ENCODE measurements around the gene ANXA3.
"Not testable (repeated sequence)": the region's sequence is repeated elsewhere in the genome, so short reads cannot be mapped to it uniquely, and the experiment has no call there.

ANXA3 gene

DNA sequence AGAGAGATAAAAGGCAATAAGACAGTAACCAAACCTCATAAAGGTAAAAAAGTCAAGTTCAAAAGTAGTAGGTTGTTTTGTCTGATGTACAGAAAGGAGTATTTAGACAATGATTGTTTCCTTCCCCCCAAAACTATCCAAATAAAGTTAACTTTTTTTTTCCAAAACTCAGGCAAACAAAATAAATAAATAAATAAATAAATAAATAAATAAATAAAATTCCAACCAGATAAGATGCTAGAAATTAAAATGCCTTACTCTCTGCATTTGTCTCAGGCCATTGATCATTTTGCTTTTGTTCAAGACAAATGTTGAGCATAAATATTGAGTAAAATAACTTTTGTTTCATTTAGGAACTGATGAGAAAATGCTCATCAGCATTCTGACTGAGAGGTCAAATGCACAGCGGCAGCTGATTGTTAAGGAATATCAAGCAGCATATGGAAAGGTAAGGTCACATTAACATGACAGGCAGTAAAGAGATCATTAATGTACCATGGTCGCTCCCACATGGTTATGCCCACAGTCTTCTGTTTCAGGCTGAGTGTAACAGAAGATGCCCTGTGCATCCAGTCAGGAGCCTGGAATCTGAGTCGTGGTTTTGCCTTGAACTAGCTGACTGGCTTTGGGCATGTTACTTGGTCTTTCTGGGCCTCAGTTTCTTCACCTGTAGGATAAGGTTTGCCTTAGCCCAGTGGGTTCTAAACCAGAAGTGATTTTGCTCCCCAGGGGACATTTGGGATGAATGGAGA is 27.3 kb downstream of the ANXA3 start:
- DNase-seq (ENCODE audit: low read depth) = no peak

DNA sequence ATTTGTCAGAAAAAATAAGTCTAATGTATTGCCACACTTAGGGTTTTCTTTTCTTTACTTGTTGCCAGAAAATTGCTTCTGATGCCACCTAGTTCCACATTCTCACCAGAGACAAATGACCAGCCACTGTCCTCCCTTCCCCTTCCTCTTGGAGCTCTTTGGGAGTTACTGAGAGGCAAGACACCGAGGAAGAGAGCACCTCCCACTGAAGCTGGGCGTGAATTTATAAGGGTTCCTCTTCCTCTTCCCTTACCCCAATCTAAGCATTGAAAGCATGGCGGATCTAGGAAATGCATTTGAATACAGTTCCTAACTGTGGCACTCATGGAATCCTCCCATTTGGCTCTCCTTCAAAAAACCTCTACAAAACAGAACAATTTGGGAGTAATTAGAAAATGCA is 30.0 kb downstream of the ANXA3 start:
- no peak for DNase-seq (ENCODE audit: low read depth)

- DNase-seq (ENCODE audit: low read depth) = no peak
These were observed 33.4 kb downstream of the ANXA3 start for GRCh38 chr4:78584863-78585547.

DNA sequence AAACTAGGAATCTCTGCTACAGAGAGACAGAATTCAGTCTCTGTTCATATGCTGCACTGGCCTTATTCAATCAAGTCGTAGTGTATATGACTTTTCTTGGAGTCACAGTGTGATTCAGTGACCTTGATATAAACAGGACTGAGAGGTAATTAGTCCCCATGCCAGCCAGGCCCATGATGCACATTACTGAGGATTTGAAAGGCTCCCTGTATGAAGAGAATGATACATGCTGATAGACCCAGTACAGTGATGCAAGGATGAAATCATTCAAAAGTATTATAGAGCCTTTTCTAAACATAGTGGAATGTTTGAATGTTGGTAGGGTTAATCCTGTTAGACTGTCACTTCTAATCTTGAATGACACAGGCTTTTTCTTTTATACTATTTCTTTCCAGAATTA is 34.1 kb downstream of the ANXA3 start:
- DNase-seq (ENCODE audit: low read depth) = no peak

- no peak for DNase-seq (ENCODE audit: low read depth)
These were observed 37.5 kb downstream of the ANXA3 start for GRCh38 chr4:78588894-78589545.

- no peak for DNase-seq (ENCODE audit: low read depth)
These were observed 39.8 kb downstream of the ANXA3 start for GRCh38 chr4:78591404-78591803.

DNA sequence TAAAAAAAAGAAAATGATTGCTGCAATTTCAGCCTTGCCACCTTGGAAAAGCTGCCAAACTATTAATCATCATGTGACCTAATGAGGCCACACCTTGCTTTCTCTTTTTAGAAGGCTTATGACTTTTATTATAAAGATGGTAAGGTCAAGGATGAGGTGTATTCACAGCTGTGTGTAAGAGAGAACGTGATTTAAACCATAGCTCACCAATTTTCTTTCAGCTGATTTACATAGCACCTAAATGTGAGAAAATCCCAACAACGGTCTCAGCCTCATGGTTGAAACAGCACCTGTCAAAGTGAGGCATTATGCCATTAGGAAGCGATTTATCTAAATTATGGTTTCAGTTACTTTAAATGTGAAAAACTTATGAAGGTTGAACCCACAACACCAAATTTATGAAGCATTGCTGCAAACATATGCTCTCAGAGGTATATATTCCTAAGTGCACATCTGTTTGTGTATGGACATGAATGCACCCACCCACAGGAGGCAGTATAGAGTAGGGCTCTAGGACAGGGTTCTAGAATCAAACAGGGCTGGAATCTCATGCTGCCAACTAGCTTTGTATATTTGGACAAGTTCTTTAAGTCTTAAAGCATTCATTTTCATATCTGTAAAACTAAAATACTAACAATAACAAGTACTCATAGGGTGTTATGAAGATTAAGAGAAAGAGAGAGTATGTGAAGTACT is 40.7 kb downstream of the ANXA3 start:
- DNase-seq (ENCODE audit: low read depth) = no peak

- no peak for DNase-seq (ENCODE audit: low read depth)
These were observed 44.7 kb downstream of the ANXA3 start for GRCh38 chr4:78596111-78596742.

GRCh38 chr4:78598431-78598830 is 46.9 kb downstream of the ANXA3 start:
- DNase-seq (ENCODE audit: low read depth) = not testable (repeated sequence)

DNA sequence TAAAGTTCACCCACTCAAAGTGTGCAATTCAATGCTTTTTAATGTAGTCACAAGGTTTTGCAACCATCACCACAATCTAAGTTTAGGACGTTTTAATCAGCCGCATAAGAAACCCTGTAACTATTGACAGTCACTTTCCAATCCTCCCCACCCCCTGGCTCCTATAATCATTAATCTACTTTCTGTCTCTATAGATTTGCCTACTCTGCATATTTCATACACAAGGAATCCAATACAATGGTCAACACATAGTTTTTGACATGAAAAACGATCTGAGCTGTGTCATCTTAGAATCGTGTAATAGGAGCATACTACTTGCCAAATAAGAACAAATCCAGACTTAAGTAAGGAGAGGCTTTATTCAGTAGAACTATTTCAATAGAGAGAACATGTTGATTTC is 47.6 kb downstream of the ANXA3 start:
- DNase-seq (ENCODE audit: low read depth) = no peak

GRCh38 chr4:78599931-78600375 is 48.4 kb downstream of the ANXA3 start:
- DNase-seq (ENCODE audit: low read depth) = no peak

- no peak for DNase-seq (ENCODE audit: low read depth)
These were observed 49.4 kb downstream of the ANXA3 start for GRCh38 chr4:78601013-78601412.

DNA sequence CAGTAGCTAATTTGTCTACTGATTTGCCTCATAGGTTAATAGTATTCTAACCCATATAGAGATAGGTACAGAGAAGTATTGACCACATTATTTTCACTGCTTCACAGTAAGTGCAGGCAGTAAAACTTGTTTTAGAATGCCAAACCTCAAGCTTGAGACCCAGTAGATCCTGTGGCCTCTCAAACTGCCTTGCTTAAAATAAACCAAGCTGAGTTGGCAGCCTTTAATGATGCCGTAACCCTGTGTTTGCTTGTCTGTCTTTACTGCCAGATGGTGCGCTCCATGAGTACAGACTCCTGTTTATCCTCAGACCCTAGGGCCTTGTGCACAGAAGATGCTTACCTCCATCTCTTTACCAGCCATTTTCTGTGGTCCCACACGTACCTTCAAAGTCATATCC is 50.8 kb downstream of the ANXA3 start:
- DNase-seq (ENCODE audit: low read depth) = no peak

- no peak for DNase-seq (ENCODE audit: low read depth)
These were observed 51.8 kb downstream of the ANXA3 start for GRCh38 chr4:78603384-78603783.

- no peak for DNase-seq (ENCODE audit: low read depth)
These were observed 53.4 kb downstream of the ANXA3 start for GRCh38 chr4:78604988-78605387.

- no peak for DNase-seq (ENCODE audit: low read depth)
These were observed 54.5 kb downstream of the ANXA3 start for GRCh38 chr4:78606035-78606434.

DNA sequence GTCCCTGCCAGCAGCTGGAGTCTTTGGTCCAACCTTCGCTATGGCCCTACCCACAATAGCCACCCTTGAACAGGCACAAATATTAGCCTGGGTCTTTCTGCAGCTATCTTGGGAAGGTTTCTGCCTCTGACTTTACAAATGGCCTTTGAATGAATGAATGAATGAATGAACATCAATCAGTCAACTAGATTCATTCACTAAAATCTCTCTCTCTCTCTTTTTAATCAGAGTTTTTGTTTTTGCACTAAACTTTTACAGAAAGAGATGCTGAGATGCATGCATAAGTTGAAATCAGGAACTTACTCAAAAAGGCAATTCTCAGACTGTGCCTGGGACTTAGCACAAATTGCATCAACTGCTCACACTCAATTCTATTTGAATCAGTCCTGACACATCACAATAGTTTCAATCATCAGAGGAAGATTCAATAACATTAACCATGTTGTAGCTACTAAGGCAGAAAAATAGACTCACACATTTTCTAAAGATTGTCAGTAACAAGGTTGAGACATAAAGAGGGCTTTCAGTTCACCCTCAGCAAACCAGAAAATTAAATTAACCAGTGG is 55.0 kb downstream of the ANXA3 start:
- DNase-seq (ENCODE audit: low read depth) = no peak

DNA sequence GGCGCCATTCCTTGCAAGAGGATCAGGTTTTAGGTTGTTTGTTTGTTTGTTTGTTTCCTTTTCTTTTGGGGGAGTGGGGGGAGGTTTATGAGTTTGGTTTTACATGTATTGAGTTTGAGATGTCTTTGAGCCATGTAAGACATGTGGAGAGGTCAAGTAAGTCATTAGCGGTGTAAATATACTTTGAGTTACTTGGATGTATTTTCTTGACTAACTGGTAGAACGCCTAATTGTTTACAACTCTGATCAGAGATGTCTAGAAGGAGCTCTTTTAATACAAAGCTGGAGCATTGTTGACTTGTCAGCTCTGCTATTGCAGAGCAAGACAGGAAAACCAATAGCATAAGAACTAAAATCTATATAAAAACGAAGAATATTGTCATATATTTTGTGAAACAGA is 57.1 kb downstream of the ANXA3 start:
- DNase-seq (ENCODE audit: low read depth) = no peak

GRCh38 chr4:78609580-78609979 is 58.0 kb downstream of the ANXA3 start:
- DNase-seq (ENCODE audit: low read depth) = no peak

- DNase-seq (ENCODE audit: low read depth) = no peak
These were observed 59.1 kb downstream of the ANXA3 start for GRCh38 chr4:78610546-78611214.

DNA sequence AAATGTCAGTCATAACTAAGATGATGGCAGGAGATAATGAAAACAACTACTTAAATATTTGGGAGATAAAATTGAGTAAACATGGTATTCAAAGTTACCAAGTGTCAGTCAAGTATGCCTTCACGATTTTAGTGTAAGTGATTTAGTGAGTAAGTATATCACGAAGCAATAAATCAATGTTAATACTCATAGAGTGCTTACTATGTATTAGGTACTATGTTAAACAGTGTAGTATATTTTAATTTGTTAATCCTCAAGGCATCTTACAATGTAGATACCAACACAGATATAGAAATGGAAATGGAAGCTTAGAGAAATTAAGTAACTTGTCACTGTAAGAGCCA is 59.6 kb downstream of the ANXA3 start:
- DNase-seq (ENCODE audit: low read depth) = no peak
